Activated naive CD4-positive, alpha-beta T cell treated with anti-CD3 and anti-CD28 coated beads, Interleukin-2, amount 50 U/mL, for 72 hours (primary cell): ENCODE data around the gene FAM53B. TPM values are rescaled to one million over a fixed set of nuclear protein-coding genes. Genes with fewer than 3 reads are reported as not detected.
A peak's percentile ranks its signal among the peaks of the same experiment; 100 is the strongest.

ENCODE experiments used
- ATAC-seq, 2 donors: fragments of 150-1000 bp; cut with Tn5 transposase; 2 replicates each; pipeline ENCODE4 v1.10.0; 2021; ENCODE audit warnings: mild to moderate bottlenecking in 2 of 2, moderate library complexity in 2 of 2
- DNase-seq, 2 donors: peaks; one replicate each; pipeline ENCODE4 v3.0.0; 2021 to 2022; ENCODE audit warnings: low spot score in 2 of 2
- H3K27ac Mint-ChIP-seq, 2 donors: one replicate each; pipeline ENCODE4 v1.8.0; 2022; ENCODE audit warnings: mild to moderate bottlenecking in 2 of 2, mixed read lengths in 2 of 2
- H3K36me3 Mint-ChIP-seq, 2 donors: one replicate each; pipeline ENCODE4 v1.8.0; 2022; ENCODE audit warnings: mixed read lengths in 2 of 2
- H3K9me3 Mint-ChIP-seq, 2 donors: one replicate each; pipeline ENCODE4 v1.8.0; 2022; ENCODE audit warnings: mixed read lengths in 2 of 2
- total RNA-seq, 2 donors: library from RNA; stranded (reverse); gene quantifications; one replicate each; pipeline ENCODE4 v1.2.3, GENCODE V29; 2022

Gene FAM53B
- total RNA-seq, 2 donors from 2014 or later, result 6.1 to 11.8 TPM

GRCh38 chr10:124734311-124735166 is 9.6 kb downstream of the FAM53B start:
- ATAC-seq (peak; percentile 19 to 61), DNase-seq (no peak)
- Mint-ChIP-seq H3K27ac (peak overlapping the region; percentile 57 to 85), H3K36me3 (peaks cover 4 to 11% of the 10 kb centered on the region in 2 donors), H3K9me3 (no peaks in the 10 kb centered on the region)

GRCh38 chr10:124733571-124734245 is 10.5 kb downstream of the FAM53B start:
- ATAC-seq (no peak), DNase-seq (no peak)
- Mint-ChIP-seq H3K36me3 (peaks cover 4 to 11% of the 10 kb centered on the region in 2 donors), H3K9me3 (no peaks in the 10 kb centered on the region), H3K27ac (peak overlapping the region; percentile 57 to 85)

DNA sequence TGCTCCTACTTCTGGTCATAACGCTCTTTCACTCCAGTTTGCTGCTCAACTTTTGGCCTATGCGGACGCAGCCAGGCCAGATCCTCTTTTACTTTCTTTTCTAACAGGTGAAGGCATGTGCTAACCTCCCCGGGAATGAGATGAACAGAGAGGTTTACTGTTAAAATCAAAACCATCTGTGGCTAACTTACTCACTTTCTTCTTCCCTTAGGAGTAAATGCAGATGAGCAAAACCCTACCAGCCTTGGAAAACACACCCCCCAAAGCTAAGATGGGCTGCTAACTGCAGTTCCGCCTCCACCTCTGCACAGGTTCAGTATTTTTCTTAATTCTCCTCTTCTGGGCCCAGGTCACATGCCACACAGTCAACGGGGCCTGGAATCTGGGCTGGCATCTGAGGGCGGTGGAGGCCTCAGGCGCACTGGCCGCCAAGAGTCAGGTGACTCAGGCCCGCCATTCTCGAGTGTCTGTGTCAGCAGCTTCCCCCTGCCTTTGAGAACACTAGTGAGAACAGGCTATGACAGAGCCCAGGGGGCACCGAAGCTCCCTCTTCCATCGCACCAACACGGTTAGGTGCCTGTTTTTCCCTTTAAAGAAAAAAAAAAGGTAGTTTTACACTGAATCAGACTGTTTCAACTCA is 11.1 kb downstream of the FAM53B start:
- ATAC-seq (peak; percentile 71 to 83), DNase-seq (peak; percentile 53 to 75)
- Mint-ChIP-seq H3K27ac (peak overlapping the region; percentile 8 to 85), H3K36me3 (peaks cover 4 to 11% of the 10 kb centered on the region in 2 donors), H3K9me3 (no peaks in the 10 kb centered on the region)

GRCh38 chr10:124731551-124731950 is 12.6 kb downstream of the FAM53B start:
- no peak for ATAC-seq
- no peak for DNase-seq
- peaks cover 4 to 11% of the 10 kb centered on the region in 2 donors for H3K36me3 Mint-ChIP-seq
- H3K27ac Mint-ChIP-seq, result no peak overlapping the region
- no peaks in the 10 kb centered on the region for H3K9me3 Mint-ChIP-seq

DNA sequence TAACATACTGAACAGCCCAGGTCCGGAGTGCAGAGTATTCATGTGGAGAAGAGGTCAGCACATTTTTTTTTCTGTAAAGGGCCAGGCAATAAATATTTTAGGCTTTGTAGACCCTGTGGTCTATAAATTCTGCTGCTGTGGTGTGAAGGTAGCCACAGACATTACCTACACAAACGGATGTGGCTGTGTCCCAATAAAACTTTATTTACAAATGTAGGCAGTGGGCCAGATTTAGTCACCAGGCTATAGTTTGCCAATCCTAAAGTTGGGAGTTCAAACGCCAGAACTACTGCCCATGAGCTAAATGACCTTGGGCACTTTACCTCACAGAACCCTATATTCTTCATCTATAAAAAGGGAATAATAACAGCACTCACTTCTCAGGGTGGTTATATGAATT is 13.4 kb downstream of the FAM53B start:
- no peaks in the 10 kb centered on the region for H3K9me3 Mint-ChIP-seq
- no peak overlapping the region for H3K27ac Mint-ChIP-seq
- ATAC-seq (no peak), DNase-seq (no peak)
- peaks cover 4 to 11% of the 10 kb centered on the region in 2 donors for H3K36me3 Mint-ChIP-seq

- ATAC-seq, result no peak
- Mint-ChIP-seq H3K9me3 (no peaks in the 10 kb centered on the region), H3K36me3 (peaks cover 8 to 11% of the 10 kb centered on the region in 2 donors), H3K27ac (peak overlapping the region in 1 of 2 donors; percentile 82)
- no peak for DNase-seq
Measured at GRCh38 chr10:124728830-124729661, 15.1 kb downstream of the FAM53B start.

- DNase-seq (no peak), ATAC-seq (peak; percentile 53 to 65)
- Mint-ChIP-seq H3K9me3 (no peaks in the 10 kb centered on the region), H3K36me3 (peaks cover 8 to 11% of the 10 kb centered on the region in 2 donors), H3K27ac (peak overlapping the region in 1 of 2 donors; percentile 82)
Measured at GRCh38 chr10:124728071-124728829, 15.9 kb downstream of the FAM53B start.

DNA sequence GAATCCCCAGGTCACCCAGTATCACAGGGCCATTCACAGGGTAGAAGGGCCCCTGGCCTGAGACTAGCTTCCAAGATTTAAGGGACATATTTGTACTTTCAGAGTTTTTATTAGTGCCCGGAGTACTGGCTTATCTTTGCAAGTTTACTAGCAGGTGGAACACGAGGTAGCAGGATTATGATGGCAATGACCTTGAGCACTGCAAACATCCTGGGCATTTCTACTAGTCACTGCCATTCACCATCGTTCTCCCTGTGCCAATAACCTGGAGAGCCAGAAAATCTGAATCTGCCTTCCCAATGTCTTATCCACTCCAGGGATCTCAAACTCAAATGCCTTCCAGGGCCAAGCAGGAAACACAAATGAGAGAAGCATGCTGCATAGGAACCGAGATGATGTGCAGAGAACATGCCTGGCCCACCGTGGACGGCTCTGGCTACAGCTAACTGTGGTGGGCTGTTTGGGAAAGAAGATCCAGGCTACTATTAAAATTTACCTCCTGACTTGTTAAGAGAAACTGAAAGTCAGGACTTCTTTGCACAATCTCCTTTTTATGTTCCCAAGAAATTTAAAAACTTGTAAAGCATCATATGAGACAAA is 16.7 kb downstream of the FAM53B start:
- DNase-seq (no peak), ATAC-seq (no peak)
- H3K36me3 Mint-ChIP-seq, result peaks cover 8 to 11% of the 10 kb centered on the region in 2 donors
- H3K27ac Mint-ChIP-seq, result peak overlapping the region in 1 of 2 donors; percentile 82
- no peaks in the 10 kb centered on the region for H3K9me3 Mint-ChIP-seq

GRCh38 chr10:124725791-124726190 is 18.4 kb downstream of the FAM53B start:
- Mint-ChIP-seq H3K36me3 (peaks cover 11 to 15% of the 10 kb centered on the region in 2 donors), H3K9me3 (no peaks in the 10 kb centered on the region), H3K27ac (peak overlapping the region in 1 of 2 donors; percentile 91)
- DNase-seq (no peak), ATAC-seq (no peak)

DNA sequence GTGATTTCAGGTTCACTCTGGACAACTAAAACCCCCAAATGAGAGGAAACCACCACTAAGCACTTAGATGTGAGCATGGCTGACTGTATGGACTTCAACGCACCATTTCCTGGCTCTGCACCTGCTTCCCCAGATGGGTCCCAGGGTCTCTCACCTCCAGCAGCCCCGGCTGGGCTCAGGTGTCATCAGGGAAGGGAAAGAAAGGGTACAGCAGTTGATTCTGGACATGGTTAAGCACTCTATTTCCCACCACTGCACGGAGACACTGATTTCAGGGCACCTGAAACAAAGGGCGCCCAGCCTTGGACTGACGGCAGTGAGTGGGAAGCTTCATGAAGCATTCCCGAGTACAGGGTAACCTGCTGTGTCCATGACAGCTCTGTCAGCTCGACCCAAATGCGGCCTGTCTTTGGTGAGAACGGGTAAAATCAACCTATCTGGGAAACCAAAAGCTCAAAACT is 19.0 kb downstream of the FAM53B start:
- Mint-ChIP-seq H3K27ac (peak overlapping the region; percentile 65 to 91), H3K36me3 (peaks cover 11 to 15% of the 10 kb centered on the region in 2 donors), H3K9me3 (no peaks in the 10 kb centered on the region)
- ATAC-seq, result no peak
- no peak for DNase-seq

GRCh38 chr10:124724279-124725027 is 19.7 kb downstream of the FAM53B start:
- no peak for ATAC-seq
- peaks cover 5 to 12% of the 10 kb centered on the region in 2 donors for H3K36me3 Mint-ChIP-seq
- no peaks in the 10 kb centered on the region for H3K9me3 Mint-ChIP-seq
- no peak for DNase-seq
- peak overlapping the region; percentile 65 to 91 for H3K27ac Mint-ChIP-seq

- Mint-ChIP-seq H3K27ac (peak overlapping the region in 1 of 2 donors; percentile 91), H3K36me3 (peaks cover 0 to 12% of the 10 kb centered on the region in 2 donors), H3K9me3 (no peaks in the 10 kb centered on the region)
- DNase-seq (no peak), ATAC-seq (no peak)
Measured at GRCh38 chr10:124723826-124724225, 20.4 kb downstream of the FAM53B start.

GRCh38 chr10:124722798-124723783 is 21.1 kb downstream of the FAM53B start:
- Mint-ChIP-seq H3K9me3 (no peaks in the 10 kb centered on the region), H3K36me3 (peaks cover 0 to 12% of the 10 kb centered on the region in 2 donors), H3K27ac (peak overlapping the region; percentile 79 to 91)
- DNase-seq (peak; percentile 47 to 79), ATAC-seq (peak; percentile 66 to 69)
